HL-60 (cell line): ENCODE results near the gene DOCK2.

Experiments used
- CTCF ChIP-seq: IDR thresholded peaks from one replicate; pipeline ENCODE4 v1.5.1; 2011; ENCODE audit warnings: low read length, control low read depth, inconsistent platforms; ENCODE audit not compliant: insufficient read depth
- GABPA ChIP-seq: IDR thresholded peaks from 2 replicates; pipeline ENCODE4 v1.6.1; 2012; ENCODE audit warnings: low read depth
- POLR2AphosphoS5 ChIP-seq: IDR thresholded peaks from 2 replicates; pipeline ENCODE4 v1.6.1; 2012; ENCODE audit warnings: low read depth

DNA sequence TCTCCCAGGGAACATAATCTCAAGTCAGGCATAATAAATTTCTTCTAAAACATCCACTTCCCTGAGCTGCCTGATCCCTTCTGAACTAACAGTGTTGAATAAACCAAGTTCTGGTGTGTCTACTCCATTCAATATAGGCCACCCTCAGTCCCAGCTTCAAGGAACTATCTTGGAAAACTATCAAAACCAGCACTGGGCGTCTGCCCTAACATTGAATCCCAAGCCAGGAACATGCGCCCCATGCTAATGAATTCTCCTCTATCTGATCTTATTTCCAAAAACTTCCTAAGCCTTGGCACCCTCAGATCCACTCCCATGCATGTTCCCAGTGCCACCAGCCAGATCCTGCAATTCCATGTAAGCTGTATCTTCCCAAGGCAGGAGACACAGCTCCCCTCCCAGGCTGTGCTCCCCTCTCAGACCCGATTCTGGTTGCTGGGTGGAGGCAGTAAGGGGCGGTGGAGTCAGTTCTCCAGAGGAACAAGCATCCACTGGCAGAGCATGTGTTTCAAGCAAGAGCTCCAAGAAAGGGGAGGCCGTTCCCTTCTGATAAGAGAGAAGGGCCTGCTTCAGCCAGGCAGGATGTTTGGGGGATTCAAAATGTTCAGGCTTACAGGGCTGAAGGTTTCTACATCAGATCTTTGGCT lies 455.5 kb downstream of the DOCK2 start:
- TF ChIP-seq CTCF (no peak), GABPA (no peak), POLR2AphosphoS5 (no peak)
